Skeletal muscle satellite cell (primary cell): ENCODE data around the gene CCDC73.

Experiments
- H3K27me3 ChIP-seq: 2 replicates; pipeline ENCODE4 v1.7.0; 2013; ENCODE audit warnings: low read length; ENCODE audit not compliant: control insufficient read depth, insufficient read depth
- H3K36me3 ChIP-seq: 2 replicates; pipeline ENCODE4 v1.7.0; 2013; ENCODE audit warnings: mild to moderate bottlenecking, control low read depth, low read length; ENCODE audit not compliant: insufficient read depth
- H3K4me1 ChIP-seq: 2 replicates; pipeline ENCODE4 v1.7.0; 2013; ENCODE audit warnings: low read length; ENCODE audit not compliant: control insufficient read depth, insufficient read depth
- H3K4me2 ChIP-seq: 2 replicates; pipeline ENCODE4 v1.7.0; 2013; ENCODE audit warnings: mild to moderate bottlenecking, low read length
- H3K4me3 ChIP-seq: 2 replicates; pipeline ENCODE4 v1.7.0; 2013; ENCODE audit warnings: low read length
- H3K9ac ChIP-seq: 2 replicates; pipeline ENCODE4 v1.7.0; 2013; ENCODE audit warnings: mild to moderate bottlenecking, low read depth, low read length, moderate library complexity
- H3K9me3 ChIP-seq: replicated peaks from 2 replicates; pipeline ENCODE4 v1.7.0; 2013; ENCODE audit warnings: mild to moderate bottlenecking, control low read depth, low read length

Gene CCDC73

GRCh38 chr11:32581556-32581955, 212.9 kb downstream of the CCDC73 start:
- no peaks in the 10 kb centered on the region for H3K36me3 ChIP-seq
- no peak overlapping the region for H3K4me3 ChIP-seq
- H3K9ac ChIP-seq = no peak overlapping the region
- no peaks in the 10 kb centered on the region for H3K9me3 ChIP-seq
- H3K27me3 ChIP-seq = peaks cover 4% of the 10 kb centered on the region
- no peak overlapping the region for H3K4me2 ChIP-seq
- H3K4me1 ChIP-seq = peaks cover 10% of the 10 kb centered on the region

GRCh38 chr11:32580967-32581366, 213.5 kb downstream of the CCDC73 start:
- peaks cover 10% of the 10 kb centered on the region for H3K4me1 ChIP-seq
- H3K9me3 ChIP-seq = no peaks in the 10 kb centered on the region
- H3K9ac ChIP-seq = no peak overlapping the region
- no peak overlapping the region for H3K4me2 ChIP-seq
- no peaks in the 10 kb centered on the region for H3K36me3 ChIP-seq
- H3K4me3 ChIP-seq = no peak overlapping the region
- peaks cover 4% of the 10 kb centered on the region for H3K27me3 ChIP-seq

DNA sequence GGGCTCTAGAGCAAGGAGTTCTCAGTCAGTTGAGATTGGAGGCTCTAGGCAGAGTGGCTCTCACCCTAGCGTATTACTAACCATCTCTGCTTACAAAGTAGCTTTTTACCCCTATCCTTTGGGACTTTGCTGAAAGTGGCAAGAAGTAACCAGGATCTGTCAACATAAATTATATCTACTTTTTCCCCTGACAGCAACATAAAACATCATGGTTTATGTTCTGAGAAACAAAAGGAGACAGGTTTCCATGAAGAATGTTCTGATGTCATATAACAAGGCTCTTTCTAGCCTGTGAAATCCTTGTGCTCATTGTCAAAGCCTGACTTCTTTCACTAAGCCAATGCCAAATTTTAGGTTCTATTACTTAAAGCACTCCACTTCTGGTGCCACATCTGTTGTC, 218.0 kb downstream of the CCDC73 start:
- Histone ChIP-seq H3K9ac (no peak overlapping the region), H3K9me3 (no peaks in the 10 kb centered on the region), H3K4me1 (no peaks in the 10 kb centered on the region), H3K4me2 (no peak overlapping the region), H3K4me3 (no peak overlapping the region), H3K36me3 (no peaks in the 10 kb centered on the region), H3K27me3 (peaks cover 12% of the 10 kb centered on the region)

DNA sequence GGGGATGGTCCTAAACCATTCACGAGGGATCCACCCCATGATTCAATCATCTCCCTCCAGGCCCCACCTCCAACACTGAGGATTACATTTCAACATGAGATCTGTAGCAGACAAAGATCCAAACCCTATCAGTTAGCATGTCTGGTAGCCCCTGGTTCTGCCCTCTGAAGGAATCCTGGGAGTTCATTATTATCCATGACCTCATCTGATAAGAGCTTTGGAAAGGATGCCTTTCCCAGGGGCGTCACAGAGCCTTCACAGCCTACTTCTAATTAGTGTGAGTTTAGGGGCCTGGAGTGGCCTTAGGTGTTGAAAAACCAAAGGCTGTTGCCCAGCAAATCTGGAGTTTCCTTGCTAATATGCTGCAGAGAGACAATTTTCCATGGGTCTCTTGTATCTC, 219.4 kb downstream of the CCDC73 start:
- no peak overlapping the region for H3K4me3 ChIP-seq
- H3K36me3 ChIP-seq = no peaks in the 10 kb centered on the region
- H3K4me1 ChIP-seq = no peaks in the 10 kb centered on the region
- H3K27me3 ChIP-seq = peaks cover 12% of the 10 kb centered on the region
- no peak overlapping the region for H3K9ac ChIP-seq
- no peaks in the 10 kb centered on the region for H3K9me3 ChIP-seq
- H3K4me2 ChIP-seq = no peak overlapping the region

DNA sequence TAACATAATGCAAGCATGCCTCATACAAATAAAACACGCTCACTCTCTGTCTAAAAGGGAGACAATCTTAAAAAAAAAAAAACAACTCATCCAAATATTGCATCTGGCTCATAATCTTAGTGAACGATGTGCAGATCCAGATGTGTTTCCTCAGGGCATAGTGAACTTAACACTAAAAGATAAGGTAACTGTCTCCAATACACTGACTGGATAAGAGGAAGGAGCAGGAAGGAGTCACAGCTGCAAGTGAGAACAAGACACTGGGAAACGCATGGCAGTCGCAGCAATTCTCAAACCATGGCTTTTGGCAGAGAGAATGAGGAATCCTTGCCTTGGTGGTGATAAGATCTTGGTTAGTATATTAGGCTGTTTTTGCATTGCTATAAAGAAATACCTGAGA, 220.0 kb downstream of the CCDC73 start:
- Histone ChIP-seq H3K4me2 (no peak overlapping the region), H3K4me1 (no peaks in the 10 kb centered on the region), H3K9ac (no peak overlapping the region), H3K9me3 (no peaks in the 10 kb centered on the region), H3K4me3 (no peak overlapping the region), H3K36me3 (no peaks in the 10 kb centered on the region), H3K27me3 (peaks cover 12% of the 10 kb centered on the region)

- Histone ChIP-seq H3K9me3 (no peaks in the 10 kb centered on the region), H3K27me3 (peaks cover 12% of the 10 kb centered on the region), H3K4me3 (no peak overlapping the region), H3K4me2 (no peak overlapping the region), H3K36me3 (no peaks in the 10 kb centered on the region), H3K9ac (no peak overlapping the region), H3K4me1 (no peaks in the 10 kb centered on the region)
Observed at GRCh38 chr11:32573228-32573627, 221.2 kb downstream of the CCDC73 start.

GRCh38 chr11:32571039-32571438, 223.4 kb downstream of the CCDC73 start:
- Histone ChIP-seq H3K4me1 (no peaks in the 10 kb centered on the region), H3K27me3 (peaks cover 8% of the 10 kb centered on the region), H3K36me3 (no peaks in the 10 kb centered on the region)

GRCh38 chr11:32569313-32569881, 225.1 kb downstream of the CCDC73 start:
- no peaks in the 10 kb centered on the region for H3K9me3 ChIP-seq
- no peaks in the 10 kb centered on the region for H3K4me1 ChIP-seq
- no peak overlapping the region for H3K4me3 ChIP-seq
- H3K9ac ChIP-seq = no peak overlapping the region
- H3K27me3 ChIP-seq = peaks cover 5% of the 10 kb centered on the region
- no peaks in the 10 kb centered on the region for H3K36me3 ChIP-seq
- no peak overlapping the region for H3K4me2 ChIP-seq

More at GRCh38 chr11:32571039-32571438, 223.4 kb downstream of the CCDC73 start:
- H3K9ac ChIP-seq = no peak overlapping the region
- no peak overlapping the region for H3K4me3 ChIP-seq
- no peak overlapping the region for H3K4me2 ChIP-seq
- no peaks in the 10 kb centered on the region for H3K9me3 ChIP-seq

DNA sequence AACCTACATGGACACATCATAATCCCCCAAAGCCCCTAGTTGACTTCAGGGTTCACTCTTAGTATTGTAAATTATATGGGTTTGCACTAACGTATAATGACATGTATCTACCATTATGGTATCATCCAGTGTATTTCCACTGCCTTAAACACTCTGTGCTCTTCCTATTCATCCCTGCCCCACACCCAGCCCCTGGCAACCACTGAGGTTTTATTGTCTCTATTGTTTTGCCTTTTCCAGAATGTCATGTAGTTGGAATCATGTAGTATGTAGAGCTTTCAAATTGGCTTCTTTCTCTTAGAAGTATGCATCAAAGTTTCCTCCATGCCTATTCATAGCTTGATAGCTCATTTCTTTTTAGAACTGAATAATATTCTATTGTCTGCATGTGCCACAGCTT, 227.3 kb downstream of the CCDC73 start:
- Histone ChIP-seq H3K4me2 (no peak overlapping the region), H3K36me3 (no peaks in the 10 kb centered on the region), H3K9me3 (no peaks in the 10 kb centered on the region), H3K27me3 (peaks cover 4% of the 10 kb centered on the region), H3K4me3 (no peak overlapping the region), H3K9ac (no peak overlapping the region), H3K4me1 (no peaks in the 10 kb centered on the region)

GRCh38 chr11:32566517-32566916, 227.9 kb downstream of the CCDC73 start:
- H3K4me1 ChIP-seq = no peaks in the 10 kb centered on the region

DNA sequence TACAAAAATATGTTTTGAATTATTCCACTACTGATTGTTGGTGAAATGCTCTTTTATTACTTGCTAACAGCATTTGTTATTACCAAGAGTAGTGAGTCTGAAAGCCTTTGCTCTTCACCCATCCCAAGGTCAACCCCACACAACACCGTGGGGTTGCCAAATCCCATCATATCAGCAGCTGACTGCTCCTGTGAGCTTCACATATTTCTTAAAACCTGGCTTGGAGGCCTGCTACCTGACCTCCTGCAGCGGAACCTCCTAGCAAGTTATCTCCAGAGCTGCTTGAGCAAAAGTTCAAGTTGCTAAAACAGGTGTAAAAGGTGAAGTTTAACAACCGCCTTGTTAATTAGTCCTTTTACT, 230.9 kb downstream of the CCDC73 start:
- Histone ChIP-seq H3K9ac (no peak overlapping the region), H3K36me3 (no peaks in the 10 kb centered on the region), H3K9me3 (no peaks in the 10 kb centered on the region), H3K4me3 (no peak overlapping the region), H3K4me2 (no peak overlapping the region), H3K4me1 (no peaks in the 10 kb centered on the region), H3K27me3 (no peaks in the 10 kb centered on the region)

More at GRCh38 chr11:32566517-32566916, 227.9 kb downstream of the CCDC73 start:
- Histone ChIP-seq H3K9me3 (no peaks in the 10 kb centered on the region), H3K36me3 (no peaks in the 10 kb centered on the region), H3K27me3 (peaks cover under 1% of the 10 kb centered on the region), H3K4me3 (no peak overlapping the region), H3K9ac (no peak overlapping the region), H3K4me2 (no peak overlapping the region)

GRCh38 chr11:32562839-32563599, 231.4 kb downstream of the CCDC73 start:
- Histone ChIP-seq H3K9ac (no peak overlapping the region), H3K4me2 (no peak overlapping the region), H3K4me1 (no peaks in the 10 kb centered on the region), H3K4me3 (no peak overlapping the region), H3K36me3 (no peaks in the 10 kb centered on the region), H3K27me3 (peaks cover under 1% of the 10 kb centered on the region), H3K9me3 (no peaks in the 10 kb centered on the region)
